ENCODE results near the gene KCNH6. TPM values are rescaled to one million over a fixed set of nuclear protein-coding genes. Genes with fewer than 3 reads are reported as not detected.

The KCNH6 gene
- total RNA-seq, 1 donor from 2014 or later, result not detected

- TF ChIP-seq, protein P1, sequence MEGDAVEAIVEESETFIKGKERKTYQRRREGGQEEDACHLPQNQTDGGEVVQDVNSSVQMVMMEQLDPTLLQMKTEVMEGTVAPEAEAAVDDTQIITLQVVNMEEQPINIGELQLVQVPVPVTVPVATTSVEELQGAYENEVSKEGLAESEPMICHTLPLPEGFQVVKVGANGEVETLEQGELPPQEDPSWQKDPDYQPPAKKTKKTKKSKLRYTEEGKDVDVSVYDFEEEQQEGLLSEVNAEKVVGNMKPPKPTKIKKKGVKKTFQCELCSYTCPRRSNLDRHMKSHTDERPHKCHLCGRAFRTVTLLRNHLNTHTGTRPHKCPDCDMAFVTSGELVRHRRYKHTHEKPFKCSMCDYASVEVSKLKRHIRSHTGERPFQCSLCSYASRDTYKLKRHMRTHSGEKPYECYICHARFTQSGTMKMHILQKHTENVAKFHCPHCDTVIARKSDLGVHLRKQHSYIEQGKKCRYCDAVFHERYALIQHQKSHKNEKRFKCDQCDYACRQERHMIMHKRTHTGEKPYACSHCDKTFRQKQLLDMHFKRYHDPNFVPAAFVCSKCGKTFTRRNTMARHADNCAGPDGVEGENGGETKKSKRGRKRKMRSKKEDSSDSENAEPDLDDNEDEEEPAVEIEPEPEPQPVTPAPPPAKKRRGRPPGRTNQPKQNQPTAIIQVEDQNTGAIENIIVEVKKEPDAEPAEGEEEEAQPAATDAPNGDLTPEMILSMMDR (IDR thresholded peaks at IDR 0.05), result no peak
- no peak for TF ChIP-seq POLR2A (IDR thresholded peaks at IDR 0.05)
- no peak for TF ChIP-seq POLR2AphosphoS5 (IDR thresholded peaks at IDR 0.05; ENCODE audit: insufficient read depth in 1 of 2, low read depth in 1 of 2)
- Histone ChIP-seq H3K36me3 (no peaks in the 10 kb centered on the region), H3K4me3 (no peak overlapping the region), H3K4me1 (no peaks in the 10 kb centered on the region), H3K27ac (no peak overlapping the region), H3K27me3 (no peaks in the 10 kb centered on the region), H3K9me3 (no peaks in the 10 kb centered on the region)
- intact Hi-C loops (cut with DNase I), result no loop called here
- DNase-seq (ENCODE audit: extremely low spot score in 2 of 2), result no peak
Observed at GRCh38 chr17:63516910-63517824, 6.0 kb upstream of the KCNH6 start.

- intact Hi-C loops (cut with DNase I), result no loop called here
- no peak for DNase-seq (ENCODE audit: extremely low spot score in 2 of 2)
- Histone ChIP-seq H3K9me3 (no peaks in the 10 kb centered on the region), H3K36me3 (no peaks in the 10 kb centered on the region), H3K27me3 (no peaks in the 10 kb centered on the region), H3K27ac (no peak overlapping the region), H3K4me3 (no peak overlapping the region), H3K4me1 (no peaks in the 10 kb centered on the region)
- TF ChIP-seq, protein P1 (IDR thresholded peaks at IDR 0.05), result no peak
- TF ChIP-seq POLR2AphosphoS5 (IDR thresholded peaks at IDR 0.05; ENCODE audit: insufficient read depth in 1 of 2, low read depth in 1 of 2) (no peak), POLR2A (IDR thresholded peaks at IDR 0.05) (no peak)
Observed at GRCh38 chr17:63517825-63518534, 5.2 kb upstream of the KCNH6 start.

- H3K4me1 ChIP-seq, result no peaks in the 10 kb centered on the region
- H3K36me3 ChIP-seq, result no peaks in the 10 kb centered on the region
- H3K27me3 ChIP-seq, result no peaks in the 10 kb centered on the region
- H3K9me3 ChIP-seq, result no peaks in the 10 kb centered on the region
- DNase-seq (ENCODE audit: extremely low spot score in 2 of 2), result no peak
- no peak overlapping the region for H3K27ac ChIP-seq
- TF ChIP-seq POLR2AphosphoS5 (IDR thresholded peaks at IDR 0.05; ENCODE audit: insufficient read depth in 1 of 2, low read depth in 1 of 2) (no peak), POLR2A (IDR thresholded peaks at IDR 0.05) (no peak)
- TF ChIP-seq, protein P1 (IDR thresholded peaks at IDR 0.05), result no peak
- intact Hi-C loops (cut with DNase I), result no loop called here
- no peak overlapping the region for H3K4me3 ChIP-seq
Observed at GRCh38 chr17:63519116-63519881, 3.9 kb upstream of the KCNH6 start.

DNA sequence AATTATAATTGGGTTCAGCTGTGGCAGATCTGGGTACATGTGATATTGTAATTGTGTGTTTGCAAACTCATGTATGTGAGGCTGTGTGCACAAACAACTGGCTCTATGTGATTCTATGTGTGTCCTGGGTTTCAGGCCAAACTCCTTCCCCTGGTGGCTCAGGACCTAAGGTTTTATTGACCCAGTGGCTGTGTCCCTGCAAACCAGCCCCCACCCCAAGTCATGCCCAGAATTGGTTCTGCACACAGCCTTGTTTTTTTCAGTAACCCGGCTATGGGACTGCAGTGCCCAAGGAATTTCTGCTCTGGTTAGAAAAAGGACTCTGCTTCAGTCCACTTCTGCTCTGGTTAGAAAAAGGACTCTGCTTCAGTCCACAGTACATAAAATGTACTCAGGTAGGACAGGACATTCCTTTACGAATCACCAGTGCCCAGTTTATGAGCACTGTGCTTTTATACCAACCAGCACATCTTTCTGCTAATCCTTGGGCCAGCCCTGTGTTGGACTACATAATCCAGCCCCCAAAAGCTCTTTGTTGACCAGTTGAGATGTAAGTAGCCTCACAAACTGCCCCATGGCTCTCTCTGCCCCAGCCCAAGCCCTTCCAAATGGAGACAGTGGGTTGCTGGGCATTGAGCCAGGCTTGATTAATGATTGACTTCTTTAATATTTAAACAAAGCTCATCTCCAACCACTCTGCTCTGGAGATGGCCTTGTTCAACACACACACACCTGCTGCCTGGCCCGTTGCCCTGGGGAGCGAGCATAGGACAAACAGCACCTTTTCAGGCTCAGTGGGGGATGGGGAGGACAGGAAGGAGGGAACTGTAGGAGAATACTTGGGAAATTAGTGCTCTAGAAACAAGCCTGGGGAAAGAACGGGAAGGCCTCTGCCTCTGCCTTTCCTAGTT, 2.9 kb upstream of the KCNH6 start:
- Histone ChIP-seq H3K9me3 (no peaks in the 10 kb centered on the region), H3K4me3 (no peak overlapping the region), H3K27ac (no peak overlapping the region), H3K36me3 (no peaks in the 10 kb centered on the region), H3K4me1 (no peaks in the 10 kb centered on the region), H3K27me3 (no peaks in the 10 kb centered on the region)
- TF ChIP-seq POLR2AphosphoS5 (IDR thresholded peaks at IDR 0.05; ENCODE audit: insufficient read depth in 1 of 2, low read depth in 1 of 2) (no peak), POLR2A (IDR thresholded peaks at IDR 0.05) (no peak)
- TF ChIP-seq, protein P1 (IDR thresholded peaks at IDR 0.05), result no peak
- DNase-seq (ENCODE audit: extremely low spot score in 2 of 2), result no peak
- intact Hi-C loops (cut with DNase I), result no loop called here
